Effector CD4-positive, alpha-beta T cell (primary cell): ENCODE data around the gene CTDSP2.
"Not testable (repeated sequence)": the region's sequence is repeated elsewhere in the genome, so short reads cannot be mapped to it uniquely, and the experiment has no call there.

Experiments used
- DNase-seq: peaks from one replicate; pipeline ENCODE4 v3.0.0-alpha.2; 2020

Gene CTDSP2

GRCh38 chr12:57852200-57852599, 5.7 kb upstream of the CTDSP2 start:
- DNase-seq: no peak

GRCh38 chr12:57851552-57851951, 5.0 kb upstream of the CTDSP2 start:
- DNase-seq: no peak

GRCh38 chr12:57850854-57851430, 4.4 kb upstream of the CTDSP2 start:
- DNase-seq: no peak

- DNase-seq: not testable (repeated sequence)
These were observed 2.9 kb upstream of the CTDSP2 start for GRCh38 chr12:57849447-57849846.

GRCh38 chr12:57849035-57849434, 2.5 kb upstream of the CTDSP2 start:
- DNase-seq: no peak

GRCh38 chr12:57848208-57848607, 1.7 kb upstream of the CTDSP2 start:
- DNase-seq: no peak

- no peak for DNase-seq
These were observed 298 bp downstream of the CTDSP2 start for GRCh38 chr12:57846285-57846576.

- peak; percentile 47 for DNase-seq
These were observed 848 bp downstream of the CTDSP2 start for GRCh38 chr12:57845478-57846284.

- DNase-seq: no peak
These were observed 1.6 kb downstream of the CTDSP2 start for GRCh38 chr12:57844709-57845477.

- peak; percentile 31 for DNase-seq
These were observed 3.9 kb downstream of the CTDSP2 start for GRCh38 chr12:57842342-57843294.

- DNase-seq: no peak
These were observed 5.1 kb downstream of the CTDSP2 start for GRCh38 chr12:57841445-57841844.

GRCh38 chr12:57840726-57841125, 5.8 kb downstream of the CTDSP2 start:
- no peak for DNase-seq

- DNase-seq: no peak
These were observed 6.5 kb downstream of the CTDSP2 start for GRCh38 chr12:57839996-57840395.

- DNase-seq: no peak
These were observed 7.8 kb downstream of the CTDSP2 start for GRCh38 chr12:57838594-57839302.

- no peak for DNase-seq
These were observed 8.5 kb downstream of the CTDSP2 start for GRCh38 chr12:57837864-57838562.

GRCh38 chr12:57836442-57837375, 9.8 kb downstream of the CTDSP2 start:
- no peak for DNase-seq

- DNase-seq: no peak
These were observed 10.9 kb downstream of the CTDSP2 start for GRCh38 chr12:57835366-57836288.

- no peak for DNase-seq
These were observed 12.2 kb downstream of the CTDSP2 start for GRCh38 chr12:57834086-57834876.
